Stimulated activated naive CD8-positive, alpha-beta T cell treated with anti-CD3 and anti-CD28 coated beads, Interleukin-15, amount 100 ng/mL, for 72 hours (primary cell): ENCODE results near the gene PHKG2.

Experiments used
- ATAC-seq: fragments of 150-1000 bp; cut with Tn5 transposase; 2 replicates; pipeline ENCODE4 v1.10.0; 2021; ENCODE audit warnings: mild to moderate bottlenecking, moderate library complexity
- DNase-seq, 2 donors: peaks; one replicate each; pipeline ENCODE4 v3.0.0; 2021 to 2022
- H3K27ac Mint-ChIP-seq, 2 donors: one replicate each; pipeline ENCODE4 v1.8.0; 2022; ENCODE audit warnings: mild to moderate bottlenecking in 2 of 2, mixed read lengths in 2 of 2, moderate library complexity in 2 of 2
- H3K27me3 Mint-ChIP-seq: one replicate; pipeline ENCODE4 v1.8.0; 2022; ENCODE audit warnings: mixed read lengths
- H3K4me1 Mint-ChIP-seq: one replicate; pipeline ENCODE4 v1.8.0; 2022; ENCODE audit warnings: mild to moderate bottlenecking, mixed read lengths
- H3K4me3 Mint-ChIP-seq, 2 donors: one replicate each; pipeline ENCODE4 v1.8.0; 2022; ENCODE audit warnings: mild to moderate bottlenecking in 2 of 2, mixed read lengths in 2 of 2, moderate library complexity in 1 of 2
- H3K9me3 Mint-ChIP-seq, 2 donors: one replicate each; pipeline ENCODE4 v1.8.0; 2022; ENCODE audit warnings: mixed read lengths in 2 of 2

PHKG2 gene

DNA sequence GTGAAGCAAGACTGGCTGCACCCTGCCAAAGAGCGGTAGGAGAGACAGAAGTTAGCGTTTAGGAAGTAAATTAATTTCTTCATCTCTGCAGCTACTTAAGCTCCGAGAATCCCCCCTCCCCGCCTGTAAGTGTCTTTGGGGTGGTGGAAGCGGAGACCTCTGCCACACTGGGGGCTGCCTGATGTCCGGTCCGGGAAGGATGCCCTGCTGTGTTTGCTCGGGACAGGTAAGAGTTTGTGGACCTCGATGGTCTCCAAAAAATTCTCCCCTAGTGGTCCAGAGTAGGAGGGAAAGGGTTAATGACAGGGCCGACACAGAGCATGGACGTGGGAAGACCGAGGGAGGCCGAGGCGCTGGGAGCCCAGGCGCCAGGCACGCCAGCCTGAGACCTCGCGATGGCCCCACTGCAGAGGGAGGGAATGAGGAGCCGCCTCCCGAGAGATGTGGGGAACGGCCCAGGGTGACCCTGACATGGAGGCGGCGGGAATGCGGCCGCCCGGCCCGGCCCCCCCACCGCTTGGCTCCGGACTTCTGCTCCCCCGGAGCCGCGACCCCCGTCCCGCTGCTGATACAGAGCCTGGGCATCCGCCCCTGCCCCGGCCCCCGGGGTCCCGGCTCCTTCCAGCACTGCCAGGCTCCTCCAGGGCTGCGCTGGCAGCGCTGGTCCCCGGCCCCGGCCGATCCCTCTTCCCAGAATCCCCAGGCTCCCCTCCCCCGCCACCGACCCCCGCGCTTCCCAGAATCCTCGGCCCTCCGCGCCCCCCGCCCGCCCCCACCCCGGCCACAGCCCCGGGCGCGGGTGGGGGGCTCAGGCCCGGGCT, 38.1 kb downstream of the PHKG2 start:
- ATAC-seq = peak; percentile 73
- peak overlapping the region; percentile 95 to 98 for H3K4me3 Mint-ChIP-seq
- H3K9me3 Mint-ChIP-seq = no peaks in the 10 kb centered on the region
- peak overlapping the region in 1 of 2 donors; percentile 31 for H3K27ac Mint-ChIP-seq
- peak in 1 of 2 donors; percentile 26 for DNase-seq
- no peaks in the 10 kb centered on the region for H3K27me3 Mint-ChIP-seq
- peaks cover 30% of the 10 kb centered on the region for H3K4me1 Mint-ChIP-seq

DNA sequence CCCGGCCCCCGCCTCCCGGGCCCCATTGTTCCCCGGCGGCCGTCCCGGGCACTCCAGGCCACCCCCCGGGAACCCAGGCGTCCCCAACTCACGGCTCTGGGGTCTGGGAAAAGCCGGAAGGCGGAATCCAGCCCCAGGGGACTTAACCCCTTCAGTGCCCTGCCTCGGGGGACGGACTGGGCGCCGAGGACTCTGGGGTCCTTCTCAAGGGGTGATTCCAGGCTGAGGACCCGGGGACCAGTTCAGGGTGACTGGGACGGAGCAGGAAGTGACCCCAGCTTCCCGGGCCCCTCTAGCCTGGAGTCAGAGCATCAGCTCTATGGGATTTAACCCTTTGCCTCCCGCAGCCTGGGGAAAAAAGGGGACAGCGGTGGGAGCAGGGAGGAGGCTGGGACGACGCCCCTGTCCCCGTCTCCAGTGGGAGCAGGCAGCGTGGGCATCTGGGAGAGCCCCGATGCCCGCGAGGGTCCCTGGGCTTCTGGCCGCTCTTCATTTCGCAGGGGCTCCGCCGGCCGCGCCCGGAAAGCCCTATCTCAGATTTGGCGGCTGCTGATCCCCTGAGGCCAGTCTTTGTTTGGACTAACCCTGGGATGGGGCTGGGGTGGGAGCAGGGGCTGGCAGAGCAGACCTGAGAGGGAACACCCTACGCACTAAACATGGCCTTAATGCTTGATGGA, 38.8 kb downstream of the PHKG2 start, which contains the start of gene ZNF629:
TSS of gene ZNF629 (minus strand) at position 270 of the 677 bp plus-strand sequence. CDS start 2,723 bp downstream, outside the sequence.
- Mint-ChIP-seq H3K27me3 (no peaks in the 10 kb centered on the region), H3K27ac (peak within 1 kb of the TSS; percentile 95 to 96), H3K9me3 (no peaks in the 10 kb centered on the region), H3K4me1 (peaks cover 30% of the 10 kb centered on the region), H3K4me3 (peak within 1 kb of the TSS; percentile 95 to 98)
- ATAC-seq (peak; percentile 67), DNase-seq (peak; percentile 22 to 33)

DNA sequence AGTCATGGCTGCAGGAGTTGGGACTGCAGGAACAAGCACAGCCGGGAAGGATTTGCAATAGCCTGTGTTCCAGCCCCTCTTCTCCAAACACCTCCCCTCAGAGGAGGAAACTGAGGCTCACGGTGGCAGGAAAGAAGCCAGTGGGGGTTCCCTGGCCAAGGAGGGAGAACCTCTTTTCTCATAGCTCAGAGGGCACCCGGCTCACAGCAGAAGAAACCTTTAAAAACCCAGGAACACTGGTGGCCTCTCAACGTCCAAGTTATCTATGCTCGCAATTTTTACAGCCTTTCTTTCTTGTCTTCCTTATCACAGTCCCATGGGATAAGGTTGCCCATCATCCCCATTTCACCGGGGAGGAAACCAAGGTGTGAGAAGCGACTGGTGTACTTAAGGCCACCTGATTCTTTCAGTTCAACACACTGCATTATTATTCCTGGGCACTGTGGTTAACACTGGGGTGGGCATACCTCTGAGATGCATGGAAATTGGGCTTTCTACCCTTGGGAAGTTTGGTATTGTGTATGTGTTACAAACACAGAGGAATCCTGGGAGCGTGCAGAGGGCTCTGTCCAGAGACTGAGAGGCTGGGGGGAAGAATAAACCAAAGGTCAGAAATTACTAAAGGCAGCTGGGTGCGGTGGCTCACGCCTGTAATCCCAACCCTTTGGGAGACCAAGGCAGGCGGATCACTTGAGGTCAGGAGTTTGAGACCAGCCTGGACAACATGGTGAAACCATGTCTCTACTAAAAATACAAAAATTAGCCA, 39.6 kb downstream of the PHKG2 start:
- Mint-ChIP-seq H3K27ac (peak overlapping the region in 1 of 2 donors; percentile 95), H3K4me3 (peak overlapping the region; percentile 95 to 98), H3K4me1 (peaks cover 30% of the 10 kb centered on the region), H3K27me3 (no peaks in the 10 kb centered on the region), H3K9me3 (no peaks in the 10 kb centered on the region)
- no peak for ATAC-seq
- no peak for DNase-seq

GRCh38 chr16:30793508-30794069, 45.4 kb downstream of the PHKG2 start:
- Mint-ChIP-seq H3K27me3 (no peaks in the 10 kb centered on the region), H3K27ac (no peak overlapping the region), H3K4me1 (no peaks in the 10 kb centered on the region), H3K9me3 (no peaks in the 10 kb centered on the region), H3K4me3 (no peak overlapping the region)
- ATAC-seq (no peak), DNase-seq (no peak)

- H3K27me3 Mint-ChIP-seq = no peaks in the 10 kb centered on the region
- no peak for DNase-seq
- H3K9me3 Mint-ChIP-seq = no peaks in the 10 kb centered on the region
- ATAC-seq = no peak
- H3K27ac Mint-ChIP-seq = no peak overlapping the region
- no peak overlapping the region for H3K4me3 Mint-ChIP-seq
- no peaks in the 10 kb centered on the region for H3K4me1 Mint-ChIP-seq
Observed at GRCh38 chr16:30794634-30795033, 46.4 kb downstream of the PHKG2 start.

- peaks cover 2% of the 10 kb centered on the region for H3K4me1 Mint-ChIP-seq
- no peaks in the 10 kb centered on the region for H3K27me3 Mint-ChIP-seq
- no peak overlapping the region for H3K4me3 Mint-ChIP-seq
- no peak overlapping the region for H3K27ac Mint-ChIP-seq
- DNase-seq (no peak), ATAC-seq (peak; percentile 59)
- H3K9me3 Mint-ChIP-seq = no peaks in the 10 kb centered on the region
Observed at GRCh38 chr16:30797670-30798309, 49.6 kb downstream of the PHKG2 start.
